ENCODE measurements around the gene RYK.
A peak's percentile ranks its signal among the peaks of the same experiment; 100 is the strongest.
"Not testable (repeated sequence)": the region's sequence is repeated elsewhere in the genome, so short reads cannot be mapped to it uniquely, and the experiment has no call there.

RYK gene

GRCh38 chr3:134250717-134251220, at the start of gene RYK:
Gene RYK (minus strand): TSS chr3:134250859. CDS start chr3:134250654, 205 bp downstream.
- DNase-seq: peak; percentile 70

GRCh38 chr3:134299888-134300206, 49.2 kb upstream of the RYK start:
- DNase-seq: no peak

- no peak for DNase-seq
Measured at GRCh38 chr3:134299185-134299887, 48.7 kb upstream of the RYK start.

GRCh38 chr3:134298249-134298648, 47.6 kb upstream of the RYK start:
- no peak for DNase-seq

- no peak for DNase-seq
Measured at GRCh38 chr3:134296616-134297015, 46.0 kb upstream of the RYK start.

- DNase-seq: no peak
Measured at GRCh38 chr3:134295930-134296329, 45.3 kb upstream of the RYK start.

- DNase-seq: no peak
Measured at GRCh38 chr3:134294302-134295280, 43.9 kb upstream of the RYK start.

- DNase-seq: peak; percentile 38
Measured at GRCh38 chr3:134291319-134292254, 40.9 kb upstream of the RYK start.

GRCh38 chr3:134287512-134287911, 36.9 kb upstream of the RYK start:
- no peak for DNase-seq

- no peak for DNase-seq
Measured at GRCh38 chr3:134284438-134284837, 33.8 kb upstream of the RYK start.

GRCh38 chr3:134282659-134283047, 32.0 kb upstream of the RYK start:
- no peak for DNase-seq

GRCh38 chr3:134281912-134282658, 31.4 kb upstream of the RYK start:
- DNase-seq: no peak

GRCh38 chr3:134279466-134279865, 28.8 kb upstream of the RYK start:
- no peak for DNase-seq

GRCh38 chr3:134277066-134277660, 26.5 kb upstream of the RYK start:
- no peak for DNase-seq

GRCh38 chr3:134276086-134276485, 25.4 kb upstream of the RYK start:
- DNase-seq: no peak

GRCh38 chr3:134275110-134275509, 24.5 kb upstream of the RYK start:
- not testable (repeated sequence) for DNase-seq

GRCh38 chr3:134274571-134274970, 23.9 kb upstream of the RYK start:
- DNase-seq: no peak

- DNase-seq: no peak
Measured at GRCh38 chr3:134267996-134268395, 17.3 kb upstream of the RYK start.

GRCh38 chr3:134260987-134261386, 10.3 kb upstream of the RYK start:
- no peak for DNase-seq

- DNase-seq: no peak
Measured at GRCh38 chr3:134258761-134259347, 8.2 kb upstream of the RYK start.

- DNase-seq: no peak
Measured at GRCh38 chr3:134255404-134255803, 4.7 kb upstream of the RYK start.
